HCT116 (cell line): ENCODE measurements around the gene VPS33B.

Experiments
- CTCF ChIP-seq, 3 experiments: fragments of 200-600 bp in 1 of 3; sonication (generic) in 1 of 3; IDR thresholded peaks in 2 of 3; conservative IDR thresholded peaks in 1 of 3; 2 replicates each; pipeline ENCODE4 v1.5.1; 2012 to 2017; ENCODE audit warnings: low read depth in 2 of 3, low read length in 2 of 3, antibody characterized with exemption in 1 of 3, borderline replicate concordance in 1 of 3, control low read depth in 1 of 3, mild to moderate bottlenecking in 1 of 3, mixed read lengths in 1 of 3, mixed run types in 1 of 3, moderate library complexity in 1 of 3; ENCODE audit not compliant: insufficient read depth in 1 of 3
- EZH2 ChIP-seq: fragments of 200-600 bp; sonication (generic); IDR thresholded peaks from 2 replicates; pipeline ENCODE4 v1.6.1; 2017; ENCODE audit warnings: antibody characterized with exemption, mixed run types
- POLR2A ChIP-seq: IDR thresholded peaks from 2 replicates; pipeline ENCODE4 v1.7.0; 2011; ENCODE audit warnings: borderline replicate concordance; ENCODE audit not compliant: insufficient read depth, insufficient read length; ENCODE audit errors: extremely low read depth
- POLR2AphosphoS5 ChIP-seq: IDR thresholded peaks from 2 replicates; pipeline ENCODE4 v1.6.1; 2011; ENCODE audit warnings: mild to moderate bottlenecking, low read depth, low read length, moderate library complexity

- TF ChIP-seq EZH2 (no peak), POLR2A (no peak), CTCF (IDR thresholded peaks at IDR 0.05 in 2 of 3, conservative IDR thresholded peaks at IDR 0.05 in 1 of 3; ENCODE audit: borderline replicate concordance in 1 of 3, insufficient read depth in 1 of 3, low read depth in 2 of 3, low read length in 2 of 3) (no peak), POLR2AphosphoS5 (0 out of 2 replicates have a peak, but pooled peaks have one; percentile 18)
These were observed 60.4 kb downstream of the VPS33B start for GRCh38 chr15:90962021-90962420.
